ENCODE data around the gene PARP15.

- TF ChIP-seq CTCF (IDR thresholded peaks at IDR 0.05) (no peak), POLR2A (IDR thresholded peaks at IDR 0.05) (no peak), EP300 (IDR thresholded peaks at IDR 0.05; ENCODE audit: low read depth) (no peak), POLR2AphosphoS5 (IDR thresholded peaks at IDR 0.05) (no peak)
Measured at GRCh38 chr3:122559906-122560305, 17.5 kb upstream of the PARP15 start.

Data from transverse colon (tissue), 4 donors.